ENCODE results near the gene PEX26. TPM values are rescaled to one million over a fixed set of nuclear protein-coding genes. Genes with fewer than 3 reads are reported as not detected.
"Not testable (repeated sequence)": the region's sequence is repeated elsewhere in the genome, so short reads cannot be mapped to it uniquely, and the experiment has no call there.

PEX26 gene
- total RNA-seq, 1 experiment from 2014 or later = 46.1 TPM

DNA sequence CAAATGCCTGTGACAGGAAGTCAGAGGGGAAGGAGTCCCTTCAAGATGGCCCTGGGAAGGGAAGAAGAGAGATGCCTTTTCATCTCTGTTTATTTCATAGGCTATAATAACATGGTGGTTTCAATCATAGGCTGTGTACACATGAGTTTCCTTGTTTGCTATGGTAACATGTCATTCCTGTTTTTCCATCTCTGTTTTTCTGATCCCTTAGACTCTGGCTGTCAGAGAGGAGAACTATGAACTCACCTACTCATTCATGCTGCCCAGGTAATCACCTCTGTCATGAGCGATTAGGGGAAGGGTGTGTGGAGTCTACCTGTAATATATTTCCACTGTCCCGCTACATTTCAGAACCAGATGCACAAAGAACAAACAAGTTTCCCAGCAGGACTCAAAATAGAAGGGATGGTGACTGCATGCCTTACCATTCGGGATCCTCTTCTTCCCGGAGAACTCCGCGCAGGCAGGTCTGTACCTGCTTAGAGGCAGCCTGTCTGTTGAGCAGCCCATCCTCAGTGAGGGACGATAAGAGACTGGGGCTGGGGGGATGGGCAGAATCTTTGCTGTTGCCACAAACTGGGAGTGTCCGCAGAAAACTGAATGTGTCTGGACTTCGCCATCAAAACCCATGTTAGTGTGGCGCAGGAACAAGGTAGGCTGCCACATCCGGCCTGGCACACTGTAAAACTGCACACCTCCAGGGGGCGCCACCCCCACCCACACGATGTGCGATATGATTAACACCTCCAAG lies 7.1 kb upstream of the PEX26 start:
- no TSS peak for BruUV-seq (replicated peaks)
- peaks cover 37% of the 10 kb centered on the region for H3K4me1 Mint-ChIP-seq (ENCODE audit: low read depth, unreplicated experiment)
- DNase-seq = no peak
- H3K27ac Mint-ChIP-seq (ENCODE audit: unreplicated experiment) = peak overlapping the region; percentile 32
- CTCF ChIA-PET = interaction anchor here (0.6 kb wide), 1 partner anchor 541 kb away, joined by 4 read pairs; no protein-coding TSS in a partner anchor
- no peaks in the 10 kb centered on the region for H3K27me3 Mint-ChIP-seq (ENCODE audit: unreplicated experiment)
- TF ChIP-seq, protein P1, sequence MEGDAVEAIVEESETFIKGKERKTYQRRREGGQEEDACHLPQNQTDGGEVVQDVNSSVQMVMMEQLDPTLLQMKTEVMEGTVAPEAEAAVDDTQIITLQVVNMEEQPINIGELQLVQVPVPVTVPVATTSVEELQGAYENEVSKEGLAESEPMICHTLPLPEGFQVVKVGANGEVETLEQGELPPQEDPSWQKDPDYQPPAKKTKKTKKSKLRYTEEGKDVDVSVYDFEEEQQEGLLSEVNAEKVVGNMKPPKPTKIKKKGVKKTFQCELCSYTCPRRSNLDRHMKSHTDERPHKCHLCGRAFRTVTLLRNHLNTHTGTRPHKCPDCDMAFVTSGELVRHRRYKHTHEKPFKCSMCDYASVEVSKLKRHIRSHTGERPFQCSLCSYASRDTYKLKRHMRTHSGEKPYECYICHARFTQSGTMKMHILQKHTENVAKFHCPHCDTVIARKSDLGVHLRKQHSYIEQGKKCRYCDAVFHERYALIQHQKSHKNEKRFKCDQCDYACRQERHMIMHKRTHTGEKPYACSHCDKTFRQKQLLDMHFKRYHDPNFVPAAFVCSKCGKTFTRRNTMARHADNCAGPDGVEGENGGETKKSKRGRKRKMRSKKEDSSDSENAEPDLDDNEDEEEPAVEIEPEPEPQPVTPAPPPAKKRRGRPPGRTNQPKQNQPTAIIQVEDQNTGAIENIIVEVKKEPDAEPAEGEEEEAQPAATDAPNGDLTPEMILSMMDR (IDR thresholded peaks at IDR 0.05; ENCODE audit: unreplicated experiment) = no peak
- H3K4me3 Mint-ChIP-seq (ENCODE audit: low read depth, unreplicated experiment) = no peak overlapping the region
- intact Hi-C loops (cut with micrococcal nuclease; ENCODE audit: unreplicated experiment) = loop anchor here (10.0 kb wide), 1 partner anchor 176 kb away; no protein-coding TSS in a partner anchor
- no peaks in the 10 kb centered on the region for H3K36me3 Mint-ChIP-seq (ENCODE audit: insufficient read depth, unreplicated experiment)
- H3K9me3 Mint-ChIP-seq (ENCODE audit: low read depth, unreplicated experiment) = no peaks in the 10 kb centered on the region

DNA sequence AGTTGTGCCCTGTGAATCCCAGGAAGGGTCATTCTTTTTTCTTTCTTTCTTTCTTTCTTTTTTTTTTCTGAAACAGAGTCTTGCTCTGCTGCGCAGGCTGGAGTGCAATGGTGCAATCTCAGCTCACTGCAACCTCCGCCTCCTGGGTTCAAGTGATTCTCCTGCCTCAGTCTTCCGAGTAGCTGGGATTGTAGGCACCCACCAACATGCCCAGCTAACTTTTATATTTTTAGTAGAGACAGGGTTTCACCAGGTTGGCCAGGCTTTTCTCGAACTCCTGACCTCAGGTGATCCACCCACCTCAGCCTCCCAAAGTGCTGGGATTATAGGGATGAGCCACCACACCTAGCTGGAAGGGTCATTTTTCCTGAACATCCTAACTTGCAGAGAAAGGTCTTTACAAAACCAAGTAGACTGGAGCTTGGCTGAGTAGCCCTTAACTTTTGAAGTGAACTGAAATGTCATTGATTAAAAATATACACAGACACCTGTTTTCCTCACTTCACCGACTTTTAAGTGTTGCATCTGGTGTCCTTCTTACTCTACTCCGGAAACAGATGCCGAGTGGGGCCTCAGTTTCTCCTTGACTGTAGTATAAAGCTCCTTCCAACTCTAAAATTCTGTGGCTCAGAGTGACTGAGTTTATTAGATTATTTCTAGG lies 6.4 kb upstream of the PEX26 start:
- Mint-ChIP-seq H3K4me1 (ENCODE audit: low read depth, unreplicated experiment) (peaks cover 38% of the 10 kb centered on the region), H3K27ac (ENCODE audit: unreplicated experiment) (peak overlapping the region; percentile 32)
- CTCF ChIA-PET; DNase-seq; H3K4me3 Mint-ChIP-seq (ENCODE audit: low read depth, unreplicated experiment); BruUV-seq (replicated peaks); H3K9me3 Mint-ChIP-seq (ENCODE audit: low read depth, unreplicated experiment); H3K36me3 Mint-ChIP-seq (ENCODE audit: insufficient read depth, unreplicated experiment); H3K27me3 Mint-ChIP-seq (ENCODE audit: unreplicated experiment): not testable (repeated sequence)
- intact Hi-C loops (cut with micrococcal nuclease; ENCODE audit: unreplicated experiment) = loop anchor here (10.0 kb wide), 1 partner anchor 177 kb away; no protein-coding TSS in a partner anchor

DNA sequence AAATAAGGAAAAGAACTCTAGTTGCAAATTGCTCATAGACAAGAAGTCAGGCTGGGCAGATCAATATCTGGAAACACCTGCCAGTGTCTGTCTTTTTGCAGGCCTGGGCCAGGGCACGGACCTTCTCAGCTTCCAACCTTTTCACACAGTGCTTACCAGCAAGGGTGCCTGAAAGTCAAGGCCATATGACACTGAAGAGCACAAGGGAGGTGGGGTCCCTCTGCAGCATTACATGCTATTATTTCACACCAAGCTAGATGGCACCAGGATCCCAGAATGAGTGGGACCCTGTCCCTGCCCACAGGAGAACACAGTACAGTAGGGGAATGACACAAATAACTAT lies 5.9 kb upstream of the PEX26 start:
- TF ChIP-seq, protein P1 (IDR thresholded peaks at IDR 0.05; ENCODE audit: unreplicated experiment) = no peak
- Mint-ChIP-seq H3K9me3 (ENCODE audit: low read depth, unreplicated experiment) (no peaks in the 10 kb centered on the region), H3K4me3 (ENCODE audit: low read depth, unreplicated experiment) (no peak overlapping the region), H3K36me3 (ENCODE audit: insufficient read depth, unreplicated experiment) (no peaks in the 10 kb centered on the region), H3K27ac (ENCODE audit: unreplicated experiment) (no peak overlapping the region), H3K27me3 (ENCODE audit: unreplicated experiment) (no peaks in the 10 kb centered on the region), H3K4me1 (ENCODE audit: low read depth, unreplicated experiment) (peaks cover 40% of the 10 kb centered on the region)
- CTCF ChIA-PET = no interaction called here
- intact Hi-C loops (cut with micrococcal nuclease; ENCODE audit: unreplicated experiment) = loop anchor here (10.0 kb wide), 1 partner anchor 177 kb away; no protein-coding TSS in a partner anchor
- BruUV-seq (replicated peaks) = no TSS peak
- no peak for DNase-seq

DNA sequence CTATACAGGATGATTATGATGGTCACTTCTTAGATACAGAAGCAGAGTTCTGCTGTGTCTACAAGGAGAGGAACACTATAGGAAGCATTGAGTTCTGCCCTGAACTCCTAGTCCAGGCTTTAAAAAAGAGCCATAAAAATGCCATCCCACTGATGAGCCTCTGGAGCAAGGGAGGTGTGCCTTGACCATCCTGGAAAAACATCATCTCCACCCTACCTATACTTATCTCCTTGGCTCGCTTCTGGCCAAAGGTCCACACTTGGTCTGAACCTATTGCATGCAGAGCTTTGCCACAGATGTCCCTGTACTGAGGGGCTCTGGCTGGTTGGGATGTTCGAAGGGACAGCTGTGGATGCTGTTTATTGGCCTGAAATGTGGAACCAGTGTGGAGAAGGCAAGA lies 4.3 kb upstream of the PEX26 start:
- Mint-ChIP-seq H3K4me1 (ENCODE audit: low read depth, unreplicated experiment) (peaks cover 46% of the 10 kb centered on the region), H3K27ac (ENCODE audit: unreplicated experiment) (no peak overlapping the region), H3K9me3 (ENCODE audit: low read depth, unreplicated experiment) (no peaks in the 10 kb centered on the region), H3K36me3 (ENCODE audit: insufficient read depth, unreplicated experiment) (peaks cover 14% of the 10 kb centered on the region), H3K27me3 (ENCODE audit: unreplicated experiment) (no peaks in the 10 kb centered on the region), H3K4me3 (ENCODE audit: low read depth, unreplicated experiment) (no peak overlapping the region)
- DNase-seq = no peak
- TF ChIP-seq, protein P1 (IDR thresholded peaks at IDR 0.05; ENCODE audit: unreplicated experiment) = no peak
- CTCF ChIA-PET = no interaction called here
- intact Hi-C loops (cut with micrococcal nuclease; ENCODE audit: unreplicated experiment) = loop anchor here (10.0 kb wide), 1 partner anchor 179 kb away; no protein-coding TSS in a partner anchor
- BruUV-seq (replicated peaks) = no TSS peak

DNA sequence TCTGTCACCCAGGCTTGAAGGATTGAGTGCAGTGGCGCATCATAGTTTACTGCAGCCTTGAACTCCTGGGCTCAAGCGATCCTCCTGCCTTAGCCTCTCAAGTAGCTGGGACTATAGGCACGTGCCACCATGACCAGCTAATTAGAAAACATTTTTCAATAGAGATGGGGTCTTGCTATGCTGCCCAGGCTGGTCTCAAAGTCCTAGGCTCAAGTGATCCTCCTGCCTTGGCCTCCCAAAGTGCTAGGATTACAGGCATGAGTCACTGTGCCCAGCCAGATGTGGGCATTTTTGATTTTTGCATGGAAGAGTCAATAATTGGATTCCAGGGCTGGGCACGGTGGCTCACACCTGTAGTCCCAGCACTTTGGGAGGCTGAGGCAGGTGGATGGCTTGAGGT lies 3.9 kb upstream of the PEX26 start:
- intact Hi-C loops (cut with micrococcal nuclease; ENCODE audit: unreplicated experiment) = loop anchor here (10.0 kb wide), 1 partner anchor 179 kb away; no protein-coding TSS in a partner anchor
- not testable (repeated sequence) for H3K27ac Mint-ChIP-seq (ENCODE audit: unreplicated experiment)

More for the DNA sequence above, 3.9 kb upstream of the PEX26 start:
- CTCF ChIA-PET; DNase-seq; BruUV-seq (replicated peaks); H3K27me3 Mint-ChIP-seq (ENCODE audit: unreplicated experiment); H3K9me3 Mint-ChIP-seq (ENCODE audit: low read depth, unreplicated experiment); H3K4me3 Mint-ChIP-seq (ENCODE audit: low read depth, unreplicated experiment): not testable (repeated sequence)
- Mint-ChIP-seq H3K4me1 (ENCODE audit: low read depth, unreplicated experiment) (peaks cover 46% of the 10 kb centered on the region), H3K36me3 (ENCODE audit: insufficient read depth, unreplicated experiment) (peaks cover 19% of the 10 kb centered on the region)

All from Calu3 (cell line).